Measurements from ENCODE around the gene MPO.

MPO gene, protein sequence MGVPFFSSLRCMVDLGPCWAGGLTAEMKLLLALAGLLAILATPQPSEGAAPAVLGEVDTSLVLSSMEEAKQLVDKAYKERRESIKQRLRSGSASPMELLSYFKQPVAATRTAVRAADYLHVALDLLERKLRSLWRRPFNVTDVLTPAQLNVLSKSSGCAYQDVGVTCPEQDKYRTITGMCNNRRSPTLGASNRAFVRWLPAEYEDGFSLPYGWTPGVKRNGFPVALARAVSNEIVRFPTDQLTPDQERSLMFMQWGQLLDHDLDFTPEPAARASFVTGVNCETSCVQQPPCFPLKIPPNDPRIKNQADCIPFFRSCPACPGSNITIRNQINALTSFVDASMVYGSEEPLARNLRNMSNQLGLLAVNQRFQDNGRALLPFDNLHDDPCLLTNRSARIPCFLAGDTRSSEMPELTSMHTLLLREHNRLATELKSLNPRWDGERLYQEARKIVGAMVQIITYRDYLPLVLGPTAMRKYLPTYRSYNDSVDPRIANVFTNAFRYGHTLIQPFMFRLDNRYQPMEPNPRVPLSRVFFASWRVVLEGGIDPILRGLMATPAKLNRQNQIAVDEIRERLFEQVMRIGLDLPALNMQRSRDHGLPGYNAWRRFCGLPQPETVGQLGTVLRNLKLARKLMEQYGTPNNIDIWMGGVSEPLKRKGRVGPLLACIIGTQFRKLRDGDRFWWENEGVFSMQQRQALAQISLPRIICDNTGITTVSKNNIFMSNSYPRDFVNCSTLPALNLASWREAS

DNA sequence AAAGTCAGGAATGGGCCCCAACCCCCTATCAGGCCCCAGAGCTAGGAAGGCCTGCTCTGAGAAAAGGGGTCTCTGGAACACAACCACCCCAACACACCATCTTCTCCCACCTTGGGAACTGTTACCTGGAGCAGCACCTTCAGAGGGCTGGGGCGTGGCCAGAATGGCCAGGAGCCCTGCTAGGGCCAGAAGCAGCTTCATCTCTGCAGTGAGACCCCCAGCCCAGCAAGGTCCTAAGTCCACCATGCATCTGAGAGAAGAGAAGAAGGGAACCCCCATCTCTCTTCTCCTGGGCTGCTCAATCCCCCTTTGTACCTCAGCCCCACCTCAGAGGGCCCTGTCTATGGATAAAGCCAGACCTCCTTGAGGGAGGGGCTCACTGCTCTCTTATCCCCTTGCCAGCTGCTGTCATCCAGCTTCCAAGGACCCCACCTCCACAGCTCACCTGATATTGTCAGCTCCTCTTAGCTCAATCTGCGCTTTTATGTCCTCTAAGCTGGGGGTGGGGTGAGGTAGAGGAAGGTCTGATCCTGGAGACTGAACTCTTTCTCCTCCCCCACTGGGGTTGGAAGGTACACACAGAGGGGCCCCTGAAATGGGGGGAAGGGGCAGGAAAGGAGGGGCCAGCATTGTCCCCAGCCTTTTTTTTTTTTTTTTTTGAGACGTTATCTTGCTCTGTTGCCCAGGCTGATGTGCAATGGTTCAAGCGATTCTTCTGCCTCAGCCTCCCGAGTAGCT is at the start of gene MPO:
TSS of gene MPO (minus strand) at position 456 of the 738 bp plus-strand sequence. CDS start at position 279, 177 bp downstream.
- no peak for DNase-seq (ENCODE audit: low read depth in 2 of 2)

DNA sequence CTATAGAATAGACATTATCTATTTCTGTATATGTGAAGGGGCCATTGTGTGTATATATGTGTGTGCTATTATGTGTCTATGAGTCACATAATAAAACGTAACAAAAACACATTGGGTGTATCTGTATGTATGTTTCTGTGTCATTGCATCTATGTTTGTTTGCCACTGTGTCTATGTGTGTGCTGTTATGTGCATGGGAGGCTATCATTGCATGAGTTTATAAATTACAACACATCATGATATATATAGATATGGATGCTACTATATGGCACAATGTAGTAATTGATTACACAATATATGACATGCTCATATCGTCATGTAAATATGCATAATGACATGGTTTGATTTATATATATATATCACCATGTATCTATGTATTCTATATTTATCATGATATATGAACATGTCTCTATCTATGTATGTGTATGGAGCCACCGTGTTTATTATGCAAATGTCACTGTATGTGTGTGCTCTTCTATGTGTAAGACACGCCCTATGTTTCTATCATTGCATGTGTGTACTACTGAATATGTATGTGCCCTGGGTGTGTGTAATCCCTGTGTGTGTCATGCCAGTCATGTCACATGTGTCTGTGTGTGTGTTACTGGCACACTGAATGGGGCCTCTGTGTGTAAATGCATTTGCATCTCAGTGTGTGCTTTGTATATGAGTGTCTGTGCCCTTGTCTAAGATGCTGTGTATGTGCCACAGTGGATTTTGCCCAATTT is 49.2 kb upstream of the MPO start:
- no peak for DNase-seq (ENCODE audit: low read depth in 2 of 2)

DNA sequence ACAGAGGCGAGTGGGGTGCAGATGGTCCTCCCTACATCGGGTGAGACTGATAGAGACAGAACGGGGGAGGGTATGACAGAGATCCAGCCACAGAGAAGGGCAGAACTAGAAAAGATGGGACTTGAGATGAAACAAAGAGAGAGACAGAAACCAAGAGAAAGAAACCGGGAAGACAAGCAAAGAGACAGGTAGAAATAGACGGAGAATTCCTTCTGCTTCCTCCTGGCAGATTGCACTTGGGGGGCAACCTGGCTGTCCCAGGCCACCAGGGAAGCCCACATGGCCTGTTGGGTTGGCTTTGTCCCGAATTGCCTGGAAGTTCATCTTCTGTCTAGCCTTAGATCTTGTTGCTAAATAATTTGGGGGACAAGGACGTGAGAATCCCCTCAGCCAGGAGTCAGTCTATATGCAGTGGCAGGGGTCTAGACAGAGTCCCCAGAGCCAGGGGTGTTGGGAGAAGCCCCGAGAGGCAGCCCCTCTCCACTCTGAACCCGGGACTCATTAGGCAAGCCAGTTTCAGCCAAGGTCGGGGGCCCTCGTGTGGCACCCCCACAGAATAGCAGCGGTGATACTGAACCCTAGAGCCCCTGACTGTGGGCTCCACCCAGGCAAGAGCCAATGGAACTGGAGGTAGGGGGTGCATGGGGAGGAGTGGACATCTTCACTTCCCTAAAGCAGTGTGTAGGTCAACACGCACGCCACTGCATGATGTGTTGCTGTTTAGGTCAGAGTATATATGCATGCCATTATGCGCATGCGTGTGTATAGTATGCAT is 48.5 kb upstream of the MPO start:
- peak in 1 of 2 donors; percentile 68 for DNase-seq (ENCODE audit: low read depth in 2 of 2)

DNA sequence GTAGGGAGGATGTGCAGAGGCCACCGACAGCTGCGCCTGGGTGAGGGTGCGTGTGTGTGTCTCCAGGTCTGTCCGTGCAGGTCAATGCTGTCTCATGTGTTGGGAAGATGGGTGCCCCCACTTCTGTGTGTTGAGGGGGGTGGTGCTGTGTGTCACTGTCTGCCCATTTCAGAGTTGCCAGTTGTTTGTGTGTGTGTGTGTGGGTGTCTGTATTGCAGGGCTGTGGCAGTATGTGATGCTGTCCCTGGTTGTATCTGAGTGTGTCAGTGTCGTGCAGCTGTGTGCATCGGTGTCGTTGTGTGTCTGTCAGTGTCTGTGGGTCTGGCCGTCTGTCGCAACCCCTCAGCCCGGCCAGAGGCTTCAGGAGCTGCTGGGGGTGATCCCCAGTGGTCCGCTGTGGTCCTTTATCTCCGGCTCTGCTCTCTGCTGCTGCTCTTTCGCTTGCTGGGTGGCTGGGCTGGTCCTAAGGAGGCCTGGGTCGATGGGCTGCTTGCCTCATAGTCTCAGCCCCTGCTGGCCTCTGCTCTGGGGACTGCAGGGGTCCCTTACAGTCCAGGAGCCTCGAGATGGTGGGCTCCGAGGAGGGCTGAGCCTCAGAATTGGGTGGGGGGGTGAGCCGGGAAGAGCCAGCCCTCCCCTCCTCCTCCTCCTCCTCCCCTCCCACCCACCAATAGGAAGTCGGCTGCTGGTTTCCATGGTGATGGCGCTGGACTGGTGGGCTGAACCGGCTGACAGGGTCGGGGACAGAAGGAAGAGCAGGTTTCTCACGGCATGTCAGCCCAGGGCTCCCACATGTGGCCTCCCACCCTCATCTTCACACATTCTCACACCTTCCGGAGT is 47.7 kb upstream of the MPO start, which contains the start of gene TSPOAP1:
TSS of gene TSPOAP1 (minus strand) at position 601 of the 840 bp plus-strand sequence. CDS start 875 bp downstream, outside the sequence.
- peak in 1 of 2 donors; percentile 71 for DNase-seq (ENCODE audit: low read depth in 2 of 2)

DNA sequence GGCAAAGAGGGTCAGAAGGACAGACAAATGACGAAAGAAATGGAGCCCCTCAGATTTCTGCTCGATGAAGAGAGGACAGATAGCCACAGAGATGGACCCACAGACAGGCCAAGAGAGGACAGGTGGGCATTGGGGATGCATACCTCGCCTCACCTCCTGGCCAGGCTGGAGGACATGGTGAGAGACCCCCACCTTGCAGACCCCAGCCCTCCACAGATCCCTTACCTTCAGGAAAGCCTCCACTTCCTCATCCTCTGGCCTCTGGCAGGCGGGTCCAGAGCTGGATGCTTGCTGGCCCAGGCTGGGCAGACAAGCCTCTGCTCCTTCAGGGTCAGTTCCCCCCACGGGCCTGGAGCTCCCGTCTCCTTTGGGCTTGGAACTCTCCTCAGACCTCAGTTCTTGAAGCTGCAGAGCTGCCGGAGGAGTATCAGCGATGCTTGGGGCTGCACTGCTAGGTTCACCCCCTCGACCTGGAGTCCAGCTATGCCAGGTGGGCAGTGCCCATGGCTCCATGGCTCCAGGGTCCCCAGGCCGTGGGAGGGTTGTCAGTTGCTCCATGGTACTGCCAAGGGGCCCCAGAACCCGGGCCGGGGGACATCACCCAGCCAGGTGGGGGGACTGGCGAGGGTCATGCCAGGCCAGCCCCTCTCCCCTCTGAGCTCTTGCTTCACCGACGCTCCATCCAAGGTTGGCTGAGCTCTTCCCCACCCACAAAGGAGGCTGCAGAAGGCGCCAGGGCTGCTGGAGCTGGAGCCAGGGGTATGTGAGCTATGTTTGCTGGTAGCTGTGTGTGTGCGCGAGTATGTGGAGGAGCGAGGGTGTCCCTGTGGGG is 46.8 kb upstream of the MPO start:
- no peak for DNase-seq (ENCODE audit: low read depth in 2 of 2)

DNA sequence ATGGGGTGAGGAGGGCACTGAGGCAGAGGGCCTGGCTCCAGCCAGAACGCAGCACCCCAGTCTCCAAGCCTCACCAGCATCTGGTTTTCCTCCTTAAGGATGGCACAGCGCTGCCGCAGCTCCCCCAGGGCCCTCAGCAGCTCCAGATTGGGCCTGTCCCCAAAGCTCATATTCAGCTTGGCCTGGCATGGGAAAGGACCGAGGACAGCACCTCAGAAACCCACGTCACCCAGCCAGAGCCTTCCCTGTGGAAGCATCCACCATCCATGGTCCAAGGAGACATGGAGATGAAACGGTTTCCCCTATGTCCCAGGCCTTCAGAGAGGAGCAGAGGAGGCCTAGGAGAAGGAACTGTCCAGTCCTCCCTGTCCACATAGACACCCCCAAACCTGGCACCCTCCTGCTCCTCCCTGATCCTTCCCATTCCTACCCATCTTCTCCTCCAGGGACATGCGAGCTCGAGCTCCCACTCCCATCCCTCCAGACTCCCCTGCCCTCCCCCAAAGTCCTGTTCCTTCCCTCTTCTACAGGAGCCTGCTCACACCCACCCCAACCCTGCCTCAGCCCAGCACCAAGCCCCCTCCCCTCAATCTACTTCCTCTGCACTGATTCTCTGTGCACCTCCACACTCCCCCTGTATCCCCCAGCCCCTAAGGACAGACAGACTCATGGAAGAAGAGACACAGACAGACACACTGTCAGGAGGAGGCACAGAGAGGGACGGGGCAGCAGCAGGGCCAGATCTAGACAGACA is 46.1 kb upstream of the MPO start:
- DNase-seq (ENCODE audit: low read depth in 2 of 2), result no peak

DNA sequence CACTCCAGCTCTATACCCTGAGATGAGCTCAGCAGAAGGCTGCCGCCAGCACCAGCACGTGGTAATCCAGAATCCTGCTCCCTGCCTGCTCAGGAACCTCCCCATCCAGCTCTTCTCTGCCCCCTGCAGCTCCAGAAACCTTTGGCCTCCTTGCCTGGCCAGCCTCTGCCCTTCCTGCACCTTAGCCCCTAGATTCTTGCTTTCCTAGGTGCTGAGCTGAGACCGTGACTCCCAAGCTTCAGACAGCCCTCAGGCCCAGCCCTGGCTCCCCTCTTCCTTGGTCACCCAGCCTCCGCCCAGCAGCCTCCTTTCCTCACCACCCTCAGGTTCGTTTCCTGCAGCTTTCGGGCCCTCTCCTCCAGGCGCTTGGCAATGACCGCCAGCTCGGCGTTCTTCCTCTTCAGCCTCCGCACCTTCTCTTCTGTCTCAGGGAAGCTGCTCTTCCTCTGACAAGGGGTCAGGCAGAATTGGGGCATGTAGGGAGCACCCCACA is 45.3 kb upstream of the MPO start:
- no peak for DNase-seq (ENCODE audit: low read depth in 2 of 2)

DNA sequence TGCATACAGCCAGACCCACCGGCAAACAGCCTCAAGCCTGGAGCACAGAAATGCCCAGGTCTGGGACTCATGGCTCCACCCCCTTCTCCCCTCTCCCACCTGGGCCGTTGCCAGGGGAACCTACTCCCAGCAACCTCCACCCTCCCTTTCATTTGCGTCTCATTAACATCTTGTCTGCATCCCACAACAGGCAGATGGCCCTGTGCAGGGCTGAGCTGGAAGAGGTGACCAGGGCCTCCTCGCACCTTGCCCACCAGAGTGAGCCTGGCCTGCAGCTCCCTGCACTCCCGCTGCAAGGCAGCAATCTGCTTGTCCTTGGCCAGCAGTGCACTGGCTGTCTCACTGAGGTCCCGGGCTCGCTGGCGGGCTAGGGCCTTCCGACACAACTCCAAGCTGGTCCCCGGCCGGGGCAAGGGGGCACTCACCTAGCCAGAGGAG is 44.6 kb upstream of the MPO start:
- DNase-seq (ENCODE audit: low read depth in 2 of 2), result no peak

DNA sequence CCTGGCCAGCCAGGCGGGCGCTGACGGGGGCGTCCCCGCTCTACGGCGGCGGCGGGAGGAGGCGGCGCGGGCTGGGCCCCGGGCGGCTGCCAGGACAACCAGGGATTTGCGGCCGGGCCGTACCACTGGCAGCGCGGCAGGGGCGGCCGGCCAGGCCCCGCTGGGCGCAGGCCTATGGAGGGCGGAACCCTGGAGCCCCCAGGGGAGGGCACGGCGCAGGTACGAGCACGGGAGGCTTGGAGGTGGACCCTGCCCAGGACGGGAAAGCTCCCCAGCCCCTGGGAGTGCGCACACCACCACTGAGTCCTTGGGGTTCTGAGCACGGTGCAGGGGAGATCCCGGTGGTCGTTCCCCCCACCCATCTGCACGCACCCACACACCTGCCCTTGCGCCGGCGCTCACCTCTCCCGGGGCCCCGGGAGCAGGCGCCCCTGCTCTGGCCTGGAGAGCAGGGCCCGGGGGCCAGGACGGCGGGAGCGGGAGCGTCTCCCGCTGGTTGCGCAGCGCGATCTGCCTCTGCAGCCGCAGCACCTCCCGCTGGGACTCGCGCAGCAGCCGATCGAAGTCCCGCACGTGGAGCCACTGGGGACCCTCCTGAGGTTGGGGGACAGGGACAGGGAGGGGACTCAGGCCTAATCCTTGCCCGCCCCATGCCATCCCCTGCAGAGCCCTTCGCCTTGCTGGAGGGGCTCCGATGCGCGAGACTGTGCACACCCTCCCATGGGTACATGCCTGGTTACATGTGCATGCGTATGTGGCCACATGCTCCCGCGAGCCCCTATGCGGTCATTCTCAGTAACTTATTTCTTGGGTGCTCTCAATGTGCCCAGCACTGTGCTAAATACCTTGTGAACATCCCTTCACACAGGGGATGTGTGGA is 43.9 kb upstream of the MPO start:
- DNase-seq (ENCODE audit: low read depth in 2 of 2), result no peak

DNA sequence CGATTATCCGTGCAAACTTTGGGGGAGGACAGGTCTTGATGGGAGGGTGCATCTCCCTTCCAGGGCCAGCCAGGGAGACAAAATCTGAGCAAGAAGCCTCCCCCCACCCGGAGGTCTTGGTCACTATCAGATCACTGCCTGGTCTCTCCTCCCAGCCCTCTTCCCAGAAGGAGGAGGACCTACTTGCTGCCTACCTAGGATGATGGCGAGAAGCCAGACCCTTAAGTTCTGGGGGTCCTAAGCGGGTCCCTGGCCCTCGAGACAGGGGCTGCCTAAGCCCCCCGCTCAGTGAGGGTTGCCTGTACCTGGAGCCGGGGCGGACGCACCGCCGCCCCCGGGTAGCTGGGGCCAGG is 43.3 kb upstream of the MPO start:
- no peak for DNase-seq (ENCODE audit: low read depth in 2 of 2)

DNA sequence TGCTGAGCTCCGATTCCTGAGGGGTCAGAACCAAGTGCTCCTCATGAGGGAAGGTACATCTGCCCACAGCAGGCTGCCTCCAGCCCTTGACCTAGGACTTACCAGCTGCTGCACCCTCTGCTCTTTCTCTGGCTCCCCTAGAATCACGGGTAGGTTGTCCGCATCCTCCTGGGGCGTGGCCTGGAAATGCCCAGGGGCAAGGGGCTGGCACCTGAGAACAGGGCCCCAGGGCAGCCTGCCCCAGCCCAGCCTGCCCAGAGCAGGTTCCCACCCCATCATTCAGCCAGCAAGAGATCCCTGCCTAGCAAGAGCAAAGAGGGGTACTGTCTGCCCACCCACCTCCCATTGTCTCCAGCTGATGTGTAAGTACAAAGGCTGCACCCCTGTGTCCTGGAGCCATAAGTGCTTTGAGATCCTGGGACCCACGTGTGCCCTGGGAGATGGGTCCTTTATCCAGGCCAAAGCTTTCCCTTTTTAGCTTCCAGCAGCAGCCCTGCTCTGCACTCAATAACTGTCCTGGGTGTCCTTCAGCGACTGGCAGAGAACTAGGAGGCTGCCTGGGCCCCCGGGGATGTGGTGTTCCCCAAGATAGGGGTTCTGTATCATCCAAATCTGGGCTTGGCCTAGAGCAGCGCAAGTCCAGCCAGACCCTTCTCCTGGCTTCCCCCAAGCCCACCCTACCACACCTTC is 42.8 kb upstream of the MPO start:
- DNase-seq (ENCODE audit: low read depth in 2 of 2), result no peak

DNA sequence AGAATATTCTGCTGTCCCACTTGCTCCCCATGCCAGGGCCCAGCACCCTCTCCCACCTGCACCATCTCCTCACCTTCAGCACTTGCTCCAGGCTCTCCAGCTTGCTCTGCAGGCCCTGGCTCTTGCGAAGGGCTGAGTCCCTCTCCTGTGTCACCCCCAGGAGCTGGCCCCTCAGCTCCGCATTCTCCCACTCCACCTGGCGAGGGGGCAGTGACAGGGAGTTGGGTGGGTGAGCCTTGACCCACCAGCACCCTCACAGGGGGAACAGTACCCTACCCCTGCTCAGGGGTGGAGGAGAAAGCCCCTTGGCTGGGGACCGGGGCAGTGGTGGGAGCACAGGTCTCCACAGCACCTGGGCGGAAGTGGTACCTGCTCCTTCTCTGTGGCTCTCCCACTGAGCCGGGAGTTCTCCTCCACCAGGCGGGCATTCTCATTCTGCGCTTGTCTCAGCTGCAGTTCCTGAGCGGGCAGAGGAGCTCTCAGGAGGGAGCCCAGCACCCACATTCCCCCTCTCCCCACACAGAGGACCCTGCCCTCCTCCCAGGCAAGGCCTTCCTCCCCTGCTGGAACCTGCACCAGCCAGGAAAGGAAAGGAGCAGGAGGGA is 41.9 kb upstream of the MPO start:
- no peak for DNase-seq (ENCODE audit: low read depth in 2 of 2)

DNA sequence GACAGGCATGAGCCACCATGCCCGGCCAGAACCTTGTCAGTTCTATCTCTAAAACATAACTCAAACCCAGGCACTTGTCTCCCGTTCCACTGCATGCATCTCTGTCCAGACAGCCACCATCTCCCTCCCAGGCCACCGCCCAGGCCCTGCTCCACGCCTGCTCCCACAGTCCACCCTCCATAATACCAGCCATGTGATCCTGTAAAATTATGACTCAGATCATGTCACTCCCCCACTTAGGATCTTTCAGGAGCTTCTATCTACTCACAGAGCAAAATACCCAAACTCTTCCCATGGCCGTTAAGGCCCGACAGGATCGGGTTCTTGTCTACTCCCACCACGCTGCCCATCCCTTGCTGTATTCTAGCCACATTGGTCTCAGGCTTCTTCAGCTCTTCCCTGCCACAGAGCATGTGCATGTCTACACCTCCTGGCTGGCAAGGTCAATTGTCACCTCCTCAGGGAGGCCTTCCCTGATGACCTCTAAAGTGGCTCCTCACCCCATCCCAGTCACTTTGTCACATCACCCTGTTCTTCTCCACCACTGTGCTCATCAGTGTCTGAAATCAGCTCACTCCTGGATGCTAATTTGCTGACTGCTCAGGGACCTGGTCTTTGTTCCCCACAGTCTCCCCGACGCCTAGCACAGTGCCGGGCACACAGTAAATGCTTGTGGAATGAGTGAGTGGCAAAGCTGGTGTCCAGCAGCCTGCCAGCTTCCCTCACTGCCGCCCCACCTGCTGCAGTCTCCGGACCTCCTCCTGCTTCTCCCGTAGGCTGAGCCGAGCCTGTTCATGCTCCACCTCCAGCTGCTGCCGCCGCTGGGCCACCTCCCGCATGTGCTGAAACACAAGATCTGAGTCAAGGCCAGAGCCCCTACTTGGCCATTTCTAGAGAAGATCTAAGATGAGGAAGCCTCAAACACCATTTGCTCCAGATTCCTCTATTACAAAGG is 41.1 kb upstream of the MPO start:
- no peak for DNase-seq (ENCODE audit: low read depth in 2 of 2)

DNA sequence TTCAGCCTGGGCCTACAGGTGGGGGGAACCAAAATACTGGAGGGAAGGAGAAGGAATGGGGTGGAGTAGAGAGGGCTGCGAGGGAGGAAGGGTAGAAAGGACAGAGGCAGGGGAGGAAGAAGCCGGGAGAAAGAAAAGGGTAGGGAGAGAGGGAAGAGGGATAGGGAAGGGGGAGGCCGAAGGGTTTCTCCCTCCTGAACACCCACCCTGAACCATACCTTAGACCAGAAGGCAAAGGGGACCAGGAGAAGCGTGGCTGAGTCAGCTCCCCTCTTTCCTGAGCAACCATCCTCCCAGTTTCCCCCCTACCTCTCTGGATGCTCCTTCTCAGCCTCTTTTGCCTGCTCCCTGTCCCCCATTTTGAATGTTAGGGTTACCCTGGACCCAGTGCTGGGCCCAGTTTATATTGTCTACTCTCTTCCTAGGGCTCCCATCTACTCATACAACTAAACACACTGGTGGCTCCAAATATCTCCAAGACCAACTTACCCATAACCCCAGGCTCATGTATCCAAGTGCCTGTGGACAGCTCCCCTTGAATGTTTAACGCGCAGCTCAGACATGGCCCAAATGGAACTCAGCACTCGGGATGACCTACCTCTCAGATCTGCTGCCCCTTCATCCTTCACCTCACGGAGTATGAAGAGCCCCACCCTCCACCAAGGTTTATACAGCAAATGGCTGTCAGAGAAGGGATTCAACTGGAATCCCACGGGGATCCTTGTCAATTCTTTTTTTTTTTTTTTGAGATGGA is 40.0 kb upstream of the MPO start:
- DNase-seq (ENCODE audit: low read depth in 2 of 2), result no peak
